Stimulated activated CD4-positive, alpha-beta T cell treated with anti-CD3 and anti-CD28 coated beads, TNF-alpha, amount 100 ng/mL, for 1 hour (primary cell): ENCODE results near the gene FBXO21.

Source experiments
- DNase-seq, 3 donors: peaks; one replicate each; pipeline ENCODE4 v3.0.0-alpha.2; 2020; ENCODE audit warnings: low read depth in 3 of 3, low spot score in 1 of 3

FBXO21 gene

DNA sequence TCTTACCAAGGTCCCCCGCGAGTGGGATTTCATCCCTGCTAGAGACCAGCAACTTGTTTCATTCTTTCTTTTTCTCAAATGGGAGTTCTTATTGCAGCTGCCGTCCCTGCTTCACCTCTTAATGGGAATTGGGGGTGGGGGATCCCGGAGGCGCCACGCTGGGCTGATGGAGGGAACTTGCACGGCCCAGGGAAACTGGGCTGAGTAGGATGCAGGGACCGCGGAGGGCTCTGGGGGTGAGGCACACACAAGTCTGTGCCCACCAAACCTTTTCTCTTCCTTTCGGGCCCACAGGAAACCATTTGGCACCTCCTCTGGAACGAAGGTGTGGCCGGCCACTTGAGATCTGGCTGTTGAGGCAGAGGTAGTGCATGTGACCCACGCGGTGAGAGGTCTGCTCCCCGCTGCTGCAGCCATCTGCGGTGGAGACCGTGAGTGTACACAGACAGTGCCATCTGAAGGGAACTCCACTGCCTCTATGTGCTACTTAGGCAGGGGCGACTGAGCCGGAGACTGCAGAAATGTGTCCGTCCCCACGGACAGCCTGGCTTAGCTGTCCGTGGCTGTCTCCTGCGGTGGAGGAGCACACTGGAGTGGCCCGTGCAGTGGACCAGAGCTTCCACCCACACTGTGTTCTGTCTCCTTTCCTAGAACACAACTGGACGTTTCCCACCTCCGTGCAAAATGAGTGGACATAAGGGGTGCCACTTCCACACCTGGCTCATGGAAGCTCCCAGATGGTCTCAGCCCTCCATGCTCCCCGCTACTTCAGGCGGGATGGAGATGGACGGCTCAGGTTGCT, 49.0 kb downstream of the FBXO21 start:
- DNase-seq, result no peak

DNA sequence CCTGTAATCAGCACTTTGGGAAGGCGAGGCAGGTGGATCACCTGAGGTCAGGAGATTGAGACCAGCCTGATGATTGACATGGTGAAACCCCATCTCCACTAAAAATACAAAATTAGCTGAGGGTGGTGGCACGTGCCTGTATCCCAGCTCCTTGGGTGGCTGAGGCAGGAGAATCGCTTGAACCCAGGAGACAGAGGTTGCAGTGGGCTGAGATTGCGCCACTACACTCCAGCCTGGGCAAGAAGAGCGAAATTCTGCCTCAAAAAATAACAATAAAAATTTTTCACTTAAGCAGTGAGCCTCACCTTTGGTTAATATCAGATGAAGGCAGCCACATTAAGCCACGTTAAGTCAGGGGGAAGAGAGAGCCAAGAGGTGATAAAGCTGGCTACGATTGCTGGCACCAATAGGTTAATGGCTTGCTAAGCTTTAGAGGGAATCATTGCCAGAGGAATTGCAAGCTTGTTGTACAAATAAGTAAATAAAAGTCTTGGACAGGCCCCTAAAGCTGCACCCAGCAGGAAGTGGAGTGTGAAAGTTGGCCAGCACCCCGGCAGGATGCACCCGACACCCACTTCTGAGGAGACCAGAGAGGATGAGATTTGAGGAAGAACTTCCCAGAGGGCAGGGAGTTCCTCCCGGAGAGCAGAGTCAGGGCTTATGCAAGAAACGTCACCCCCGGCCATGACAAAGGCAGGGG, 49.7 kb downstream of the FBXO21 start:
- DNase-seq, result no peak

DNA sequence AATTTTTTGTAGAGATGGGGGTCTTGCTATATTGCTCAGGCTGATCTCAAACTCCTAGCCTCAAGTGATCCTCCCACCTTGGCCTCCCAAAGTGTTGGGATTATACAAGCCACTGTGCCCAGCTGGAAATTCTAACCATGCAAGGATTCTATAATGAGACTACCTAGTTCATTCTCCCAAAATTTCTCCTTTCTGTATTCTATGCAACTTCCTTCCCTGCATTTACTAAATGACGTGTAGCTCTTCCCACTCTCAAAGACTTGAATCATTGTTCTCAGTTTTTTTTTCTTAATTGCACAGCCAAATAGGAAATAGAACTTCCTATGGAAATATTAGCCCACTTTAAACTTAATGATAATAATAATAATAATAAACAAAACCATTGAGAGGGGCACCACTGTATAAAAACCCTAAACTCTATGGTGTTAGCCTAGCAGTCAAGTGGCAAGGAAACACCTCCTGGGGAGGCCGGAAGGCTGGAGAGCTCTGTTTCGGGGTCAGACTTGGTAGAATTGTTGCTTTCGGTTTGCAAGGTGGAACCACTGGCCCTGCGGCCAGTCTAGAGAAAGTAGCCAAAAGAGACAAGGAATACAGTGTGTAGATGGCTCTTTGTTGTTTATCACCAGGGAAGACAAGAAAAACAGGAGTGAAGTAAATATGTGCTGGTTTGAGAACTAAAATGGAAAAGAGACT, 51.1 kb downstream of the FBXO21 start:
- DNase-seq, result no peak

DNA sequence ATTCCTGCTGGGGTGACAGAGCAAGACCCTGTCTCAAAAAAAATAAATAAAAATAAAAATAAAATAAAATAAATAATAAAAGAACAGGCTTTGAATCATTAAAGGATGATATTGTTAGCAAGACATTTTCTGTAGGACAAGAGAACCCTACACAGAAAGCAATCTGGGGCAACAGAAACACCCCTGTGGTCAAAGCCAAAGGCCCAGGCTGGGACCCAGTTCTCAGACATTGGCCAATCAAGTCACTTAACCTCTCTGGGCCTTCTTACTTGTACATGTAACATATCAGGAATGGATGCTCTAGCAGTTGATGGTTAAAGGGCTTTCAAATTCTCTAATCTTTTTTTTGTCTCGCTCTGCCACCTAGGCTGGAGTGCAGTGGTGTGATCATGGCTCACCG, 55.5 kb downstream of the FBXO21 start:
- no peak for DNase-seq

DNA sequence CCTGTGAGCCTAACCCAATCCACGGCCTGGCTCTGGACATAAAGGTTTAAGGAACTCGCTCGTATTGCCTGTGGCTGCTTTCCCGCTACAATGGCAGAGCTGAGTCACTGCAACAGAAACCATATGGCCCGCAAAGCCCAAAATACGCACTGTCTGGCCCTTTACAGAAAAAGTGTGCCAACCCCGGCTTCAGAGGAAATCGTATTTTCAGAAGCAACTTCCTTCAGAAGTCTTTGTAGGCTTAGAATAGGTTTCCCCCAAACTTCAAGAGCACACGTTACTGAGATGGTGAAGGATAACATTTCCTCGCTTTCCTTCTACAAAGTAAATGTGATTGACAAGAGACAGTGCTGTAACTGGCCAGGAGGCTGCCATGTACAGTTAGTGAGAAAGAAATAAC, 56.2 kb downstream of the FBXO21 start:
- no peak for DNase-seq

DNA sequence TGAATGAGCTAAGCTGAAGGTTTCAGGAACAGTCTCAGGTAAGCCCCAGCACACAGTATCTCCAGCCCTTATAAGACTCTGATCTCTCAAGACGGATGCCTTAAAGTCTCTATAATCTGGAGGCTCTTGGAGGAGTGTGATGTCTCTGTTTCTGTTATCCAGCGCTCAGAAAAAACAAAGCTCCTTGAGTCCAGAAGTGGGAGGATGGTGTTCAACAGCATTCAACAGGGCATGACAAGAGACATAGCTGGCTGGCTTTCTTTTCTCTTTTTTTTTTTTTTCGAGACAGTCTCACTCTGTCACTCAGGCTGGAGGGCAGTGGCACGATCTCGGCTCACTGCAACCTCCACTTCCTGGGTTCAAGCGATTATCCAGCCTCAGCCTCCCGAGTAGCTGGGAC, 59.5 kb downstream of the FBXO21 start:
- no peak for DNase-seq

DNA sequence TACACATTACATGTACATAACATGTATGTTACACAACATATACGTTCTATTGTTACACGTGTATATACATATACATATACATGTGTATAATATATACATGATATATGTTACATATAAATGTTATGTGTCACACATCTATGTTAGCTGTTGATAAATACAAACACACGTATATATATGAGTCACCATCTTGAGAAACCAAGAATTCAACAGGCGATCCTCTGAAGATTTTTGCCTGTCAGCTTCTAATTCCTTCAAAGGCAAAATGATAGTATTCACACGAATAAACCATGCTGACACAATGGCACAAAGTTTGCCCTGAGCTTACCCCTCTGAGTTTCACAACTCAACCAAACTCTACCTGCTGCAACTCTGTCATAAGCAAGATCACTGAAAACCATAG, 60.9 kb downstream of the FBXO21 start:
- no peak for DNase-seq

DNA sequence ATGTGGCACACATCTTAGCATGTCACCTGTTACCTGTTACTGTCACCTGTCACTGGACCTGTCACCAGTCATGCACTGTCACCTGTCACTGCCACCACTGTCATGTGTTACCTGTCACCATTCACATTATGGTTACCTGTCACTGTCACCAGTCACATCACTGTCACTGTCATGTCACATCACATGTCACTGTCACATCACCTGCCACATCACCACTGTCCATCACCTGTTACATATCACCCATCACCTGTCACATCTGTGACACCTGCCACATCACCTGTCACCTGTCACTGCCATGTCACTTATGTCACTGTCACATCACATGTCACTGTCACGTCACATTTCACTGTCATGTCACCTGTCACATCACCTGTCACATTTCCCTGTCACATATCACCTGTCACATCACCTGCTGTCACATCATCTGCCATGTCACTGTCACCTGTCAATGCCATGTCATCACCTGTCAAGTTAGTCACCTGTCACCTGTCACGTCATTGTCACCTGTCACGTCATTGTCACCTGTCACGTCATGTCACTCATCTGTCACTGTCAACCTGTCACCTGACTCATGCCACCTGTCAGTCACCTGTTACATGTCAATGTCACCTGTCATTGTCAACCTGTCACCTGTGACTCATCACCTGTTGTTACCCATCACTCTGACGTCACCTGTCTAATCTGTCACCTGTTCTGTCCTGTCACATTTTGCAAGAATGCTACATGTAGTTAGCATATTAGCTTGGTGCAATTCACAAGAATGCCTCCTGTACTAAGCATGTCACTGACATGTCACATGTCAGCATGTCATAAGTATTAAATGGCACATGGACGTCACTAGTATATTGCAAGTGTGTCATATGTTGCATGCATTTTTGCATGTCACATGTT, 62.1 kb downstream of the FBXO21 start:
- DNase-seq, result no peak

DNA sequence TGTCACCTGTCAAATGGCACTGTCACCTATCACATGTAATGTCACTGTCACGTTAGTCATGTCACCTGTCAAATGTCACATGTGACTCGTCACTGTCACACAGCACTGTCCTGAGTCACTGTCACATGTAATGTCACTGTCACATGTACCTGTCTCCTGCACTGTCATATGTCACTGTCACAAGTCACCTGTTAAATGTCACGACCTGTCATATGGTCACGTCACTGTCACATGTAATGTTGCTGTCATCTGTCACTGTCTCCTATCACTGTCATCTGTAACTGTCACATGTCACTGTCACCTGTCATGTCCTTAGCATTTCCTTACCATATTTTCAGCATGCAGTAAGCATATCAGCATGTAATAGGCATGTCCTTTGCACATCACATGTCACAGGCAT, 63.9 kb downstream of the FBXO21 start:
- no peak for DNase-seq

DNA sequence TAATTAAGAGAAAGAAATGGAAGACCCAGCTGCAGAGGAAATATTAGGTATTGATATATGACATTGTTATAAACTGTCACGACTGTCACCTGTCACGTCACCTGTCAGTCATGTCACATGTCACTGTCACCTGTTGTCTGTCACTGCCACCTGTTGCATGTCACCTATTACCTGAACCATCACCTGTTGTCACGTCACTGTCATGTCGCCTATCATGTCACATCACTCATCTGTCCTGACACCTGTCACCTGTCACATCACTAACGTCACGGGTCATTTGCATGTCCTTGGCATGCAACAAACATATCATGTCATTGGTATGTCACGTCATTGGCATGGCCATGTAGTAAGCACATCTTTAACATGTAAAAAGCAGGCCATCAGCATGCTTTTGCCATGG, 64.5 kb downstream of the FBXO21 start:
- no peak for DNase-seq

DNA sequence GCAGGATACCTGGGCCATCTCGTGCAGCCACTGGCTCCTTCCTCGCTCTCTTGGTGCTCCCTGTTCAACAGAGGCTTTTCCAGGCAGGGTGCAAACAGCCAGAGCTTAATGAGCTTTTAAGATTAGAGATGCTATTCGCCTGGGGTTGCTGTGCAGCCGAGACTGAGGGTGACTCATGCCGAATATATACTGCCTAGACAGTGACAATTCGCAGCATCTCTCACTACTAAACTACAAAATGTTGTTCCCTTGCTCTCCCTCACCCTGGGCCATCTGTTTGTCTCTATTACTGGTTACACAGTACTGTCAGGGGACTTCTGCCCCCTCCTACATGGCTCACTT, 65.0 kb downstream of the FBXO21 start:
- DNase-seq, result no peak

DNA sequence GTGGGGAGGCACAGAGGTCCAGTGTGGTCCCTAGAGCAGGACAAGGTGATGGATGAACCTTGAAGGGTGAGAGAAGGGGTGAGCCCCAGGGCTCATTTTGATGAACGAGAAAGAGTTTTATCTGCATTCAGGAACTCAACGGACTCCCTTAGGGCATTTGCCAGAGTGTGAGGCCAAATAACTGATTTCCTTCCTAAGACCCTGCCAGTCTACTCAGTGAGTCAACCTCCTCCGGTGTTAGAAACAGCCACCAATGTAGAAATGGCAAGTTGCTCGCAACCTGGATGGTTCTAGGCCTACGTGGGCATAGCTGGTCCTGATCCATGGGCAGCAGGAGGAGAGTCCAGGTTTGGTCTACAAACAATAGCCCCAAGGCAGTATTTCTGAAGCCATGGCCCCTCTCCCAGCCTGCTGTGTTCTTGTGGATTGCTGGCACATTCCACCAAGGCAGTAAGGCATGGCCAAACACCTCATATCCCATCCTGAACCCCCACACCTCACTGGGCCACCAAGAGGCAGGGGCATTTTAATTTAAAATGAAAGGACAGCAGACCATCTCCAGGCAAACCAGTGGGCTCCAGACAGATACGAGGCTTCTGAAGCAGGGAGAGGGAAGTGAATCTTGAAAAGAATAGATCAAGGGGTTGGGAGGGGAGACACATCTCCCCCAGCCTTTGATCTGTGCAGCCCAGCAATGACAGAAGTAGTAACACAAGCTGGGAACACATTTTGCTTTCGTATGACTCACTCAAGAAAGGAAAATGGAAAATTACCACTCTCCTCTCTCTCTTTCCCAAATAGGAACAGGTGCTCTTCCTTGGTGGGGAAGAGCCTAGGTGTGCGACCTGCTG, 65.6 kb downstream of the FBXO21 start:
- DNase-seq, result no peak

DNA sequence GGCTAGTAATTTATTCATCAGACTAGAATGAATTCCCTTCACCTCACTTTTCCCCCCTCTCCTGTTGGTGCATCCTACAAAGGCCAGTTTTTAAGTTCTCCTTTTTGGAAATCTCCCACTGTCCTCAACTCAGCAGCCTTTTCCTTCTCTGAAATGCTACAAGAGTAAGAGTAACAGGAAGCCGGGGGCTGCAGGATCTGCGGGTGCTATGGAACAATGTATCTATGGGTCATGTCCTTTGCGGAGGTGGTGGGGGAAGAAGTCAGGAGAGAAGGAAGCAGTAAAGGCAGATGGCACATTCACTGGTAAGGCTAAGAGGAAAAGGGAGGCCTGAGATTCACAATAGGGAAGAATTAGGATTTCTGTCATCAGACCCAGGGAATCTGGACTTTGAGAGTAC, 68.8 kb downstream of the FBXO21 start:
- DNase-seq, result no peak

DNA sequence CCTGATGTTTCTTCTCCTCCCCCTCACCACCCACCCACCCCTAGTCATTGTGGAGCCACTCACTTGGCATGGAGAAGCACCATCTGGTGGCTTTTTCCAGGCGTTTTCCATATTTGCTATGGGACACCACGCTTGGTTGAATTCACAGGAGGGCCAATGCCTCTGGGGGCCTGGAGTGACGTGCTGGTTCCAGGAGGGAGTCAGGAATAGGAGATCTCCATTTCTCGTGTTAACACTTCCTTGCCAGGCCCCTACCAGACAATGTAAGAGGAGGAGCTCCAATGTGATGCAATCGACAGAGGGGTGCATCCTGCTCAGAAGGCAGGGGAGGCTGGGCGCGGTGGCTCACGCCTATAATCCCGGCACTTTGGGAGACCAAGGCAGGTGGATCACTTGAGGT, 69.5 kb downstream of the FBXO21 start:
- DNase-seq, result no peak

DNA sequence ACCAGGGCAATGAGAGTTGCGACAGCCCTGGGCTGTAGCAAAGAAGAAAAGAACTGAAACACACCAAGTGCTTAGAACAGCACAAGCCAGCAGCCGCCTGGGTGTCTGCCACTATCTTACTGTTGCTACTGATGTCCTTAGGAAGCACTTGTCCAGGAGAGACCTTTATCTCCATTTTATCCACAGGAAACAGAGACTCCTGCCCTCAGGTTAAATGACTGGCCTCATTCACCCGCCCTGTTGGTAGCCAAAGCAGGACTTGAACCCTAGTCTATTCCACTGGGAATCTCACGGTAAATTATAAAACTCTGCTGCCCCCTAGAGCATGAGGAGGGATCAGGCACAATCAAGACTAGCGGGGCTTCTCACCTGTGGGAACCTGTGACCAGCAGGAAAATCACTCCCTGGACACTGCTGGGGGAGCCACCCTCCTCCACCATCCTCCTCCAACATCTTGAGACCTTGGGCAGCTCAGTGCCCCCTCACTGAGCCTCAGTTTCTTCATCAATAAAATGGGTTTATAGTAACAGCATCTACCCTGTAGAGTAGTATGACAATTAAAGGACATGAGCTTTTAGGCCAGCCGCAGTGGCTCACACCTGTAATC, 70.6 kb downstream of the FBXO21 start:
- no peak for DNase-seq

DNA sequence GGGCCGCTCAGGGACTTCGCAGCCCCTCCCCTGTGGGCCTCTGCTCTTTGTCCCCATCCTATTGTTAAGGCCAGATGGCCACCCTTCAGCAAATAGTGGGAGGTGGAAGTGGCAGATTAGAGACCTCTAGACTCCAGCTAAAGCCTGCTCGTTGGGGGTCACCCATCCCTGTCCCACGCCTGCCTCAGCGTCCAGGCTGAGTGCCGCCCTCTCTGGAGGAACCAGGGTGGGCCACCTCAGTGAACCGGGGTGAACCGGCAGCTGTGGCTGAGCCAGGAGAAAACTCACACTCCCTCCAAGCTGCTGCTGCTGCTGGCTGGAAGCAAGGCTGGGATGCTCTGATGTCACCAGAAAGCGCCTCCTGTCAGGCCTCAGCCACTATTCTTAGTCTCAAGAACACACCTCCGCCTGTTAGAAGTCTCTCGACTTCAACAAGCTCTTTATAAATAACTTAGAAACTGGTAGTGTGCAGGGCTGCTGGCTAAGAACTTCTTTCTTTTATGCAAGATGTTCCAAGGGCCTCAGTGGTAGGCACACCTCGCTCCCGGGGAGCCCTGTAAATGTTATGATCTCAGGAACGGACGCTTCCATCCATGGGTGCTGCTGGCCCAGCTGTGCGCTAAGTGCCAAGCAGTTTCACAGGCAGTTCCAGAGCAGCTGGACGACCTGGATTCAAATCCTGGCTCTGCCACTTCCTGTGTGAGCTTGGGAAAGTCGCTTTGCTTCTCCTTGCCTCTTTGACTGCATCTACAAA, 71.3 kb downstream of the FBXO21 start:
- no peak for DNase-seq

DNA sequence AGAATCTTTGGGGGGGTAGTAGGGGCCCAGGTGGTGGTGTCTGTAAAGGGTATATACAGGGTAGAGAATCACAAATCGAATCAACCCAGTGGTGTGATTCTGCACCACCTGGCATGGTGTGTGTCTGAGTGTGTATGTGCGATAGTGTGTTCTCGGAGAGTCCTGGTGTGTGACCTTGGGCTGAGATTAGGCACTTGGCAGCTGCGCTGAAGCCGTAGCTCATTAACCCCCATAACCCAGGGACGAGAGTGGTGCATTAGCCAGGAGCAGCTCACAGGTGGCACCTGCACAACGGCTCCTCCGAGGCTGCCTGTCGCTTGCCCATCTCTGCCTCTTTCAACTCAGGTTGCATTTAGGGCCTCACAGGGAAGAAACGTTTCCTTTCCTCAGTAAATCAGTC, 75.5 kb downstream of the FBXO21 start:
- DNase-seq, result no peak

DNA sequence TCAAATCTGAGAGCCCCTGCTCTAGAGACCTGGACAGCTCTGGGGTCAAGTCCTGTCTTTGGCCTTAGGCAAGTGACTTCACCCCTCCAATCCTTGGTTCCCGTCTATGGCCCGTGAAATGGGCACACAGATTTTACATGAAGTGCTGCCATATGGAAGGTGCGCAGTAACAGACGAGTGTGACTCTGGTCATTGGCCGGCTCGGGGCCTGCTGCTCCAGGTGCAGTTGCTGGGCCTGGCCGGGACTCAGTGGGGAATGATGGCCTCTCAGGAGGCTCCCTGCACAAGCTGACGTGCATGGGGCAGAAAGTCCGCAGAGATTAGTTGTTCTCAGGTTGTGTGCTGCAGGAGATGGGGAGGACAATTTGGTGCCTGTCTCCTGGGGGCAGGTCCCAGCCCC, 77.0 kb downstream of the FBXO21 start:
- no peak for DNase-seq

DNA sequence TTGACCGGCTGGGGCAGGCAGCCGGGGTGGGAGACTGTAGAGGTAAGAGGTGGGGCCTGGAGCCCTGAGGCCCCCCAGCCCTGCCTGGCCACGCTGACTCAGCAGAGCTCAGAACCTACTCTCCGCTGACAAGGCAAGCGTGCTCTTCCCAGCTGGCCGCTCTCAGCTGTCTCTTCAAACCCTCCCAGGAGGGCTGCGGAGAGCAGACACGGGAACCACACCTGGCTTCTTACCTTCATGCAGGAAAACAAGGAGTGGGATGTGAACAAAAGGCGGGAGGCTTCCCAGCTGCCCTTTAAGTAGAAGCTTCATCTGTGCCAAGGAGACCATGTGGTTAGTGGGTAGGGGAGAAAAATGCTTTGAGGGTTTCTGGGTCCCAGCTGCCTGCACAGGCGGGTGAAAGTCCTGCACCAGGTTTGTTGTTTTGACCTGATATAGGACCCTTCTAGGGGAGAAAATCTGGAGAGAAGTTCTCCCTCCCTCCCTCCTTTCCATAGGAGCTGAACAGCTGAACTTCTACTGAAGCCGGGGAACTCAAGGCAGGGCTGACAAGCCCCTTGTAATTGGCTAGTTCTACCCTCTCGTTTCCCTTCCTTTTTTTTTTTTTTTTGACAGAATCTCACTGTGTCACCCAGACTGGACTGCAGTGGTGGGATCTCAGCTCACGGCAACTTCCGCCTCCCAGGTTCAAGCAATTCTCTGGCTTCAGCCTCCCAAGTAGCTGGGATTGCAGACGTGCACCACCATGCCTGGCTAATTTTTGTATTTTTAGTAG, 78.3 kb downstream of the FBXO21 start:
- no peak for DNase-seq
